ENCODE results near the gene NMT2.

- TF ChIP-seq CTCF (conservative IDR thresholded peaks at IDR 0.05) = no peak
- no peak for TF ChIP-seq ZFX (IDR thresholded peaks at IDR 0.05)
These were observed 33.3 kb upstream of the NMT2 start for GRCh38 chr10:15201589-15202300.
